ENCODE data around the gene ARSI.

Gene ARSI

GRCh38 chr5:150347451-150347850 lies 44.7 kb upstream of the ARSI start (continued):
- TF ChIP-seq GLIS3 (CRISPR knock-in tag; IDR thresholded peaks at IDR 0.05) (no peak), PPARA (CRISPR knock-in tag; IDR thresholded peaks at IDR 0.05; ENCODE audit: borderline replicate concordance) (no peak), SNAI2 (CRISPR knock-in tag; IDR thresholded peaks at IDR 0.05) (no peak)

GRCh38 chr5:150347003-150347402 lies 44.3 kb upstream of the ARSI start:
- ATAC-seq, result no peak
- TF ChIP-seq OSR1 (CRISPR knock-in tag; IDR thresholded peaks at IDR 0.05) (no peak), ZC3H10 (CRISPR knock-in tag; IDR thresholded peaks at IDR 0.05) (no peak), BACH2 (CRISPR knock-in tag; IDR thresholded peaks at IDR 0.05; ENCODE audit: borderline replicate concordance) (no peak), ARNTL (CRISPR knock-in tag; IDR thresholded peaks at IDR 0.05; ENCODE audit: borderline replicate concordance, low read depth) (no peak)
- TF ChIP-seq, protein P1, sequence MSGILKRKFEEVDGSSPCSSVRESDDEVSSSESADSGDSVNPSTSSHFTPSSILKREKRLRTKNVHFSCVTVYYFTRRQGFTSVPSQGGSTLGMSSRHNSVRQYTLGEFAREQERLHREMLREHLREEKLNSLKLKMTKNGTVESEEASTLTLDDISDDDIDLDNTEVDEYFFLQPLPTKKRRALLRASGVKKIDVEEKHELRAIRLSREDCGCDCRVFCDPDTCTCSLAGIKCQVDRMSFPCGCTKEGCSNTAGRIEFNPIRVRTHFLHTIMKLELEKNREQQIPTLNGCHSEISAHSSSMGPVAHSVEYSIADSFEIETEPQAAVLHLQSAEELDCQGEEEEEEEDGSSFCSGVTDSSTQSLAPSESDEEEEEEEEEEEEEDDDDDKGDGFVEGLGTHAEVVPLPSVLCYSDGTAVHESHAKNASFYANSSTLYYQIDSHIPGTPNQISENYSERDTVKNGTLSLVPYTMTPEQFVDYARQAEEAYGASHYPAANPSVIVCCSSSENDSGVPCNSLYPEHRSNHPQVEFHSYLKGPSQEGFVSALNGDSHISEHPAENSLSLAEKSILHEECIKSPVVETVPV (CRISPR knock-in tag; IDR thresholded peaks at IDR 0.05), result no peak

- TF ChIP-seq, protein P2, sequence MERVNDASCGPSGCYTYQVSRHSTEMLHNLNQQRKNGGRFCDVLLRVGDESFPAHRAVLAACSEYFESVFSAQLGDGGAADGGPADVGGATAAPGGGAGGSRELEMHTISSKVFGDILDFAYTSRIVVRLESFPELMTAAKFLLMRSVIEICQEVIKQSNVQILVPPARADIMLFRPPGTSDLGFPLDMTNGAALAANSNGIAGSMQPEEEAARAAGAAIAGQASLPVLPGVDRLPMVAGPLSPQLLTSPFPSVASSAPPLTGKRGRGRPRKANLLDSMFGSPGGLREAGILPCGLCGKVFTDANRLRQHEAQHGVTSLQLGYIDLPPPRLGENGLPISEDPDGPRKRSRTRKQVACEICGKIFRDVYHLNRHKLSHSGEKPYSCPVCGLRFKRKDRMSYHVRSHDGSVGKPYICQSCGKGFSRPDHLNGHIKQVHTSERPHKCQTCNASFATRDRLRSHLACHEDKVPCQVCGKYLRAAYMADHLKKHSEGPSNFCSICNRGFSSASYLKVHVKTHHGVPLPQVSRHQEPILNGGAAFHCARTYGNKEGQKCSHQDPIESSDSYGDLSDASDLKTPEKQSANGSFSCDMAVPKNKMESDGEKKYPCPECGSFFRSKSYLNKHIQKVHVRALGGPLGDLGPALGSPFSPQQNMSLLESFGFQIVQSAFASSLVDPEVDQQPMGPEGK (CRISPR knock-in tag; IDR thresholded peaks at IDR 0.05; ENCODE audit: borderline replicate concordance), result no peak
- TF ChIP-seq TCF4 (CRISPR knock-in tag; IDR thresholded peaks at IDR 0.05; ENCODE audit: borderline replicate concordance) (no peak), SNAI2 (CRISPR knock-in tag; IDR thresholded peaks at IDR 0.05) (no peak), ZFP3 (CRISPR knock-in tag; IDR thresholded peaks at IDR 0.05) (no peak), ZFP30 (CRISPR knock-in tag; IDR thresholded peaks at IDR 0.05) (no peak), ISL1 (CRISPR knock-in tag; IDR thresholded peaks at IDR 0.05) (no peak), ZNF70 (CRISPR knock-in tag; IDR thresholded peaks at IDR 0.05) (no peak), ESRRG (CRISPR knock-in tag; IDR thresholded peaks at IDR 0.05) (no peak), OSR1 (CRISPR knock-in tag; IDR thresholded peaks at IDR 0.05) (no peak), CREB5 (CRISPR knock-in tag; IDR thresholded peaks at IDR 0.05; ENCODE audit: low read depth) (no peak), CSDC2 (CRISPR knock-in tag; IDR thresholded peaks at IDR 0.05) (no peak), GLIS3 (CRISPR knock-in tag; IDR thresholded peaks at IDR 0.05) (no peak), ZNF565 (CRISPR knock-in tag; conservative IDR thresholded peaks at IDR 0.05; ENCODE audit: low read depth) (no peak), BACH2 (CRISPR knock-in tag; IDR thresholded peaks at IDR 0.05; ENCODE audit: borderline replicate concordance) (no peak)
- TF ChIP-seq, protein P1 (CRISPR knock-in tag; IDR thresholded peaks at IDR 0.05), result no peak
- TF ChIP-seq, protein P3, sequence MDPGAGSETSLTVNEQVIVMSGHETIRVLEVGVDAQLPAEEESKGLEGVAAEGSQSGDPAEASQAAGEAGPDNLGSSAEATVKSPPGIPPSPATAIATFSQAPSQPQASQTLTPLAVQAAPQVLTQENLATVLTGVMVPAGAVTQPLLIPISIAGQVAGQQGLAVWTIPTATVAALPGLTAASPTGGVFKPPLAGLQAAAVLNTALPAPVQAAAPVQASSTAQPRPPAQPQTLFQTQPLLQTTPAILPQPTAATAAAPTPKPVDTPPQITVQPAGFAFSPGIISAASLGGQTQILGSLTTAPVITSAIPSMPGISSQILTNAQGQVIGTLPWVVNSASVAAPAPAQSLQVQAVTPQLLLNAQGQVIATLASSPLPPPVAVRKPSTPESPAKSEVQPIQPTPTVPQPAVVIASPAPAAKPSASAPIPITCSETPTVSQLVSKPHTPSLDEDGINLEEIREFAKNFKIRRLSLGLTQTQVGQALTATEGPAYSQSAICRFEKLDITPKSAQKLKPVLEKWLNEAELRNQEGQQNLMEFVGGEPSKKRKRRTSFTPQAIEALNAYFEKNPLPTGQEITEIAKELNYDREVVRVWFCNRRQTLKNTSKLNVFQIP (CRISPR knock-in tag; IDR thresholded peaks at IDR 0.05; ENCODE audit: borderline replicate concordance, low read depth), result no peak
- no peak for ATAC-seq
These were observed 43.9 kb upstream of the ARSI start for GRCh38 chr5:150346592-150346991.

DNA sequence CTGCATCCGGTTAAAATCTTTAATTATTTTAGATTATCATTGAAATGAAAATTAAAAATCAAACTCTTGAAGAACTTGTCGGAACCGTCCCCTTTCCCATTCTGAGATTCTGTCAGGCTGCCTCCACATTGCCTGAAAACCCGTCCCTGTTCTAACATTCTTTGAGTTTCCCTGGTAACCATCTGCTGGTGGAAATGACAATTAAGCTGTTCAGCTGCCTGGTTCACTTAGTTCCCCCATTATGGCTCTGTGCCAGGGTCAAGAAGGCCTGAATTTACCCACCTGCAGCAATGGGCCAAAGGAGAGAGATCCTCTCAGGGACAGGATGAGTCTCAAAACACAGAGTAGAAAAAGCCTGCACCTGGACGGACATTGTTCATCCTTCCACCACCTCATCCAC lies 43.0 kb upstream of the ARSI start:
- no peak for ATAC-seq
- TF ChIP-seq GLIS3 (CRISPR knock-in tag; IDR thresholded peaks at IDR 0.05), result no peak

DNA sequence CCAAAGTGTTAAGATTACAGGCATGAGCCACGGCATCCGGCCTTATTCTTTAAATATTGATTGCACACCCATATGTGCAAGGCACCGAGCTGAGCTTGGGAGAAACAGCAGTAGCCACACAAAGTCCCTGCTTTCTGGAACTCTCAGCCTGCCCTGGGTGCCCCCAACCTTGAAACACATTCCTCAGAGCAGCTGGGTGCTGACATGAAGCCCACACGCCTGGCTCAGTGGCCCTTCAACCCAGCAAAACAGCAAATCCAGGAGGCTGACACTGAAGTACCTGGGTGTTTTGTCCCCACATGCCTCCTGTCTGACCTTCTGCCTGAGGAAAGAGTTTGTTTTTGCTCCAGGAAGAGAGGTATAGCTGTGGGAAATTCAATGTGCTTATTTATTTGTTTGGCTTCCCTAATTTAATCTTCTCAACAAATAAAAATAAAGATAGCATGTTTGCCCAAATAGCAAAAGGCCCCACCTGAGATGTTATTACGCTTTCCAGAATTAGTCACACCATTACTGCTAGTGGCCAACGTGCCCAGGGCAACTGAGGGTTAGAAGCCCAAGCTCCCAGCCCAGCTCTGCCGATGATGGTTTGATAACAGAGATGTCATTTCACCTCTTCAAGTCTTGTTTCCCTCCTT lies 41.4 kb upstream of the ARSI start:
- no peak for ATAC-seq
- TF ChIP-seq RARB (CRISPR knock-in tag; IDR thresholded peaks at IDR 0.05) (no peak), ARNTL (CRISPR knock-in tag; IDR thresholded peaks at IDR 0.05; ENCODE audit: borderline replicate concordance, low read depth) (no peak), BACH2 (CRISPR knock-in tag; IDR thresholded peaks at IDR 0.05; ENCODE audit: borderline replicate concordance) (no peak), ZNF8 (CRISPR knock-in tag; IDR thresholded peaks at IDR 0.05) (no peak), GLIS3 (CRISPR knock-in tag; IDR thresholded peaks at IDR 0.05) (no peak), OSR1 (CRISPR knock-in tag; IDR thresholded peaks at IDR 0.05) (no peak), ZFP3 (CRISPR knock-in tag; IDR thresholded peaks at IDR 0.05) (no peak), TOX (CRISPR knock-in tag; IDR thresholded peaks at IDR 0.05; ENCODE audit: borderline replicate concordance) (no peak), TCF4 (CRISPR knock-in tag; IDR thresholded peaks at IDR 0.05; ENCODE audit: borderline replicate concordance) (no peak), ZFP30 (CRISPR knock-in tag; IDR thresholded peaks at IDR 0.05) (no peak), SNAI2 (CRISPR knock-in tag; IDR thresholded peaks at IDR 0.05) (no peak), CSDC2 (CRISPR knock-in tag; IDR thresholded peaks at IDR 0.05) (no peak), ZC3H10 (CRISPR knock-in tag; IDR thresholded peaks at IDR 0.05) (no peak), PPARA (CRISPR knock-in tag; IDR thresholded peaks at IDR 0.05; ENCODE audit: borderline replicate concordance) (no peak)
- TF ChIP-seq, protein P2 (CRISPR knock-in tag; IDR thresholded peaks at IDR 0.05; ENCODE audit: borderline replicate concordance), result no peak
